HUES64 (cell line): ENCODE data around the gene TSEN34.
"Not testable (repeated sequence)": the region's sequence is repeated elsewhere in the genome, so short reads cannot be mapped to it uniquely, and the experiment has no call there.

Experiments
- H3K27ac ChIP-seq: 2 replicates; pipeline ENCODE4 v1.7.0; 2013; ENCODE audit warnings: low read depth, low read length, inconsistent platforms
- H3K27me3 ChIP-seq: 2 replicates; pipeline ENCODE4 v1.6.1; 2013; ENCODE audit warnings: mild to moderate bottlenecking, low read length; ENCODE audit not compliant: insufficient read depth
- H3K36me3 ChIP-seq: 2 replicates; pipeline ENCODE4 v1.6.1; 2013; ENCODE audit warnings: mild to moderate bottlenecking, low read length; ENCODE audit not compliant: insufficient read depth
- H3K4me1 ChIP-seq: 2 replicates; pipeline ENCODE4 v1.6.1; 2013; ENCODE audit warnings: mild to moderate bottlenecking, low read length, moderate library complexity; ENCODE audit not compliant: insufficient read depth
- H3K4me3 ChIP-seq: 2 replicates; pipeline ENCODE4 v1.5.1; 2013; ENCODE audit warnings: mild to moderate bottlenecking, low read length, moderate library complexity
- H3K9ac ChIP-seq: 2 replicates; pipeline ENCODE4 v1.6.1; 2013; ENCODE audit warnings: mild to moderate bottlenecking, low read depth, low read length
- H3K9me3 ChIP-seq: 2 replicates; pipeline ENCODE4 v1.6.1; 2013; ENCODE audit warnings: low read depth, low read length; ENCODE audit not compliant: insufficient read depth
- WGBS: fragments of 150-250, 120-280 bp; methylation state at CpG from one replicate; pipeline ENCODE4 v1.1.7; 2013; ENCODE audit warnings: missing lambda C conversion rate; 5-methylcytosine and 5-hydroxymethylcytosine counted together

Gene TSEN34

GRCh38 chr19:54178581-54179261 is 12.4 kb upstream of the TSEN34 start:
- H3K4me1 ChIP-seq: no peaks in the 10 kb centered on the region

GRCh38 chr19:54179262-54179852 is 11.8 kb upstream of the TSEN34 start:
- no peak overlapping the region; the same call in 1 of the 2 replicates for H3K27ac ChIP-seq

More at GRCh38 chr19:54178581-54179261, 12.4 kb upstream of the TSEN34 start:
- Histone ChIP-seq H3K27ac (no peak overlapping the region), H3K4me3 (no peak overlapping the region), H3K9ac (no peak overlapping the region), H3K27me3 (no peaks in the 10 kb centered on the region), H3K36me3 (peaks cover 45% of the 10 kb centered on the region), H3K9me3 (no peaks in the 10 kb centered on the region)
- WGBS: 90% methylated on average over 23 of the region's 23 CpGs

GRCh38 chr19:54179921-54180461 is 11.1 kb upstream of the TSEN34 start:
- Histone ChIP-seq H3K4me3 (no peak overlapping the region), H3K9me3 (no peaks in the 10 kb centered on the region), H3K4me1 (no peaks in the 10 kb centered on the region), H3K27ac (peak overlapping the region; percentile 14; the same call in 1 of the 2 replicates), H3K27me3 (no peaks in the 10 kb centered on the region), H3K9ac (no peak overlapping the region), H3K36me3 (peaks cover 50% of the 10 kb centered on the region)
- 41% methylated on average over 10 of the region's 10 CpGs for WGBS

More at GRCh38 chr19:54179262-54179852, 11.8 kb upstream of the TSEN34 start:
- Histone ChIP-seq H3K27me3 (no peaks in the 10 kb centered on the region), H3K4me3 (no peak overlapping the region), H3K9me3 (no peaks in the 10 kb centered on the region), H3K9ac (no peak overlapping the region), H3K36me3 (peaks cover 49% of the 10 kb centered on the region), H3K4me1 (no peaks in the 10 kb centered on the region)
- 92% methylated on average over 10 of the region's 10 CpGs for WGBS

GRCh38 chr19:54180691-54181091 is 10.4 kb upstream of the TSEN34 start:
- H3K9me3 ChIP-seq: no peaks in the 10 kb centered on the region
- WGBS: 94% methylated on average over 37 of the region's 37 CpGs
- H3K27ac ChIP-seq: peak overlapping the region; percentile 14; the same call in 1 of the 2 replicates
- no peaks in the 10 kb centered on the region for H3K27me3 ChIP-seq
- no peaks in the 10 kb centered on the region for H3K4me1 ChIP-seq
- no peak overlapping the region for H3K9ac ChIP-seq
- H3K36me3 ChIP-seq: peaks cover 50% of the 10 kb centered on the region
- no peak overlapping the region for H3K4me3 ChIP-seq

GRCh38 chr19:54181894-54182293 is 9.2 kb upstream of the TSEN34 start:
- H3K27me3 ChIP-seq, H3K4me1 ChIP-seq, H3K9me3 ChIP-seq, H3K4me3 ChIP-seq, H3K9ac ChIP-seq, H3K27ac ChIP-seq: not testable (repeated sequence)
- H3K36me3 ChIP-seq: peaks cover 51% of the 10 kb centered on the region
- 93% methylated on average over 3 of the region's 3 CpGs for WGBS

GRCh38 chr19:54183431-54183830 is 7.7 kb upstream of the TSEN34 start:
- H3K9ac ChIP-seq: no peak overlapping the region
- no peak overlapping the region for H3K27ac ChIP-seq
- H3K27me3 ChIP-seq: no peaks in the 10 kb centered on the region
- H3K4me3 ChIP-seq: no peak overlapping the region
- H3K36me3 ChIP-seq: peaks cover 47% of the 10 kb centered on the region
- H3K9me3 ChIP-seq: no peaks in the 10 kb centered on the region
- H3K4me1 ChIP-seq: peaks cover 4% of the 10 kb centered on the region; the same call in 1 of the 2 replicates
- WGBS: 95% methylated on average over 11 of the region's 11 CpGs

GRCh38 chr19:54186351-54186750 is 4.8 kb upstream of the TSEN34 start:
- Histone ChIP-seq H3K4me3 (no peak overlapping the region), H3K9ac (no peak overlapping the region), H3K4me1 (peaks cover 4% of the 10 kb centered on the region; the same call in 1 of the 2 replicates), H3K27me3 (no peaks in the 10 kb centered on the region), H3K36me3 (peaks cover 33% of the 10 kb centered on the region), H3K9me3 (no peaks in the 10 kb centered on the region), H3K27ac (no peak overlapping the region)
- 97% methylated on average over 8 of the region's 8 CpGs for WGBS

- 91% methylated on average over 10 of the region's 11 CpGs for WGBS
- Histone ChIP-seq H3K9ac (no peak overlapping the region), H3K9me3 (no peaks in the 10 kb centered on the region), H3K4me3 (no peak overlapping the region), H3K4me1 (peaks cover 4% of the 10 kb centered on the region; the same call in 1 of the 2 replicates), H3K36me3 (peaks cover 33% of the 10 kb centered on the region), H3K27ac (no peak overlapping the region), H3K27me3 (no peaks in the 10 kb centered on the region)
Measured at GRCh38 chr19:54186934-54187381, 4.2 kb upstream of the TSEN34 start.

- Histone ChIP-seq H3K4me3 (peak overlapping the region; percentile 72), H3K9ac (peak overlapping the region; percentile 87), H3K36me3 (peaks cover 27% of the 10 kb centered on the region), H3K9me3 (no peaks in the 10 kb centered on the region), H3K4me1 (peaks cover 7% of the 10 kb centered on the region), H3K27me3 (no peaks in the 10 kb centered on the region), H3K27ac (no peak overlapping the region; the same call in 1 of the 2 replicates)
- WGBS: 30% methylated on average over 12 of the region's 12 CpGs
Measured at GRCh38 chr19:54188215-54188871, 2.8 kb upstream of the TSEN34 start.

GRCh38 chr19:54189145-54189734 is 1.9 kb upstream of the TSEN34 start, which contains the start of gene MBOAT7:
MBOAT7 (minus strand) TSS chr19:54189580; CDS start chr19:54188508, 1,072 bp downstream.
- Histone ChIP-seq H3K9ac (peak within 1 kb of the TSS; percentile 95), H3K4me1 (peaks cover 7% of the 10 kb centered on the region), H3K27ac (peak within 1 kb of the TSS; percentile 96), H3K36me3 (peaks cover 29% of the 10 kb centered on the region), H3K9me3 (no peaks in the 10 kb centered on the region), H3K4me3 (peak within 1 kb of the TSS; percentile 88), H3K27me3 (no peaks in the 10 kb centered on the region)
- under 1% methylated on average over 64 of the region's 64 CpGs for WGBS
